ENCODE results near the gene GPR18.

Gene GPR18

GRCh38 chr13:99277629-99278028 is 19.4 kb upstream of the GPR18 start:
- Histone ChIP-seq H3K18ac (ENCODE audit: low read depth in 1 of 2, low read length in 2 of 2) (no peak overlapping the region), H3K14ac (ENCODE audit: low read length in 2 of 2) (no peak overlapping the region)
- no peak for DNase-seq

GRCh38 chr13:99276706-99277105 is 18.5 kb upstream of the GPR18 start:
- WGBS: 90% methylated on average over 2 of the region's 2 CpGs

More at GRCh38 chr13:99277629-99278028, 19.4 kb upstream of the GPR18 start:
- Histone ChIP-seq H2BK120ac (ENCODE audit: low read depth, low read length) (no peak overlapping the region), H2BK12ac (ENCODE audit: low read length in 2 of 2) (no peak overlapping the region), H3K27ac (ENCODE audit: low read length, poor library complexity, severe bottlenecking) (no peak overlapping the region), H3K23ac (ENCODE audit: low read length in 2 of 2) (no peak overlapping the region), H3K9ac (ENCODE audit: low read length) (no peak overlapping the region), H3K4me3 (ENCODE audit: insufficient read depth in 1 of 2, low read depth in 1 of 2, low read length in 2 of 2) (no peak overlapping the region), H2BK15ac (ENCODE audit: low read depth, poor library complexity, severe bottlenecking) (no peak overlapping the region), H3K9me3 (ENCODE audit: control insufficient read depth, low read length) (peaks cover under 1% of the 10 kb centered on the region), H3K4ac (ENCODE audit: low read depth in 1 of 2, low read length in 2 of 2) (no peak overlapping the region), H3K36me3 (ENCODE audit: control insufficient read depth in 1 of 2, insufficient read depth in 2 of 2, low read depth in 1 of 2, low read length in 2 of 2) (peaks cover 0 to 5% of the 10 kb centered on the region in 2 experiments), H2AFZ (ENCODE audit: low read depth, low read length) (no peak overlapping the region), H3K4me2 (ENCODE audit: low read length, poor library complexity, severe bottlenecking) (no peak overlapping the region), H4K91ac (ENCODE audit: low read length) (no peak overlapping the region), H2AK5ac (ENCODE audit: low read length, severe bottlenecking) (no peak overlapping the region), H3K79me1 (replicated peaks; ENCODE audit: low read length, poor library complexity, severe bottlenecking) (peaks cover 31% of the 10 kb centered on the region), H3K4me1 (ENCODE audit: control insufficient read depth, insufficient read depth, low read depth, low read length) (no peaks in the 10 kb centered on the region), H2BK5ac (ENCODE audit: low read depth, low read length, poor library complexity, severe bottlenecking) (no peak overlapping the region), H3K27me3 (ENCODE audit: control insufficient read depth in 1 of 2, insufficient read depth in 1 of 2, low read length in 2 of 2) (no peaks in the 10 kb centered on the region), H4K8ac (ENCODE audit: low read length) (peak overlapping the region; percentile 54)
- WGBS: 100% methylated on average over 4 of the region's 4 CpGs

GRCh38 chr13:99275093-99275469 is 16.9 kb upstream of the GPR18 start:
- H2BK5ac ChIP-seq (ENCODE audit: low read depth, low read length, poor library complexity, severe bottlenecking): no peak overlapping the region
- no peak overlapping the region for H3K4ac ChIP-seq (ENCODE audit: low read depth in 1 of 2, low read length in 2 of 2)
- no peak overlapping the region for H3K23ac ChIP-seq (ENCODE audit: low read length in 2 of 2)
- H3K9me3 ChIP-seq (ENCODE audit: control insufficient read depth, low read length): peaks cover 5% of the 10 kb centered on the region
- peak; percentile 34 for DNase-seq
- no peak overlapping the region for H3K18ac ChIP-seq (ENCODE audit: low read depth in 1 of 2, low read length in 2 of 2)
- no peak overlapping the region for H3K9ac ChIP-seq (ENCODE audit: low read length)
- H3K36me3 ChIP-seq (ENCODE audit: control insufficient read depth in 1 of 2, insufficient read depth in 2 of 2, low read depth in 1 of 2, low read length in 2 of 2): peaks cover 0 to 8% of the 10 kb centered on the region in 2 experiments
- no peak overlapping the region for H4K8ac ChIP-seq (ENCODE audit: low read length)
- no peak overlapping the region for H3K4me2 ChIP-seq (ENCODE audit: low read length, poor library complexity, severe bottlenecking)
- no peak overlapping the region for H4K91ac ChIP-seq (ENCODE audit: low read length)
- WGBS: 64% methylated on average over 1 of the region's 1 CpG
- no peak overlapping the region for H3K27ac ChIP-seq (ENCODE audit: low read length, poor library complexity, severe bottlenecking)
- H2AK5ac ChIP-seq (ENCODE audit: low read length, severe bottlenecking): no peak overlapping the region
- no peaks in the 10 kb centered on the region for H3K27me3 ChIP-seq (ENCODE audit: control insufficient read depth in 1 of 2, insufficient read depth in 1 of 2, low read length in 2 of 2)
- no peak overlapping the region for H2BK12ac ChIP-seq (ENCODE audit: low read length in 2 of 2)
- no peak overlapping the region for H2BK120ac ChIP-seq (ENCODE audit: low read depth, low read length)
- no peak overlapping the region for H3K14ac ChIP-seq (ENCODE audit: low read length in 2 of 2)
- H3K4me3 ChIP-seq (ENCODE audit: insufficient read depth in 1 of 2, low read depth in 1 of 2, low read length in 2 of 2): no peak overlapping the region
- no peaks in the 10 kb centered on the region for H3K4me1 ChIP-seq (ENCODE audit: control insufficient read depth, insufficient read depth, low read depth, low read length)
- peaks cover 38% of the 10 kb centered on the region for H3K79me1 ChIP-seq (replicated peaks; ENCODE audit: low read length, poor library complexity, severe bottlenecking)
- no peak overlapping the region for H2BK15ac ChIP-seq (ENCODE audit: low read depth, poor library complexity, severe bottlenecking)
- no peak overlapping the region for H2AFZ ChIP-seq (ENCODE audit: low read depth, low read length)

More at GRCh38 chr13:99276706-99277105, 18.5 kb upstream of the GPR18 start:
- no peak overlapping the region for H4K91ac ChIP-seq (ENCODE audit: low read length)
- no peak overlapping the region for H2BK12ac ChIP-seq (ENCODE audit: low read length in 2 of 2)
- H2BK5ac ChIP-seq (ENCODE audit: low read depth, low read length, poor library complexity, severe bottlenecking): no peak overlapping the region
- H3K36me3 ChIP-seq (ENCODE audit: control insufficient read depth in 1 of 2, insufficient read depth in 2 of 2, low read depth in 1 of 2, low read length in 2 of 2): peaks cover 0 to 8% of the 10 kb centered on the region in 2 experiments
- no peak overlapping the region for H3K27ac ChIP-seq (ENCODE audit: low read length, poor library complexity, severe bottlenecking)
- no peak for DNase-seq
- H3K4me3 ChIP-seq (ENCODE audit: insufficient read depth in 1 of 2, low read depth in 1 of 2, low read length in 2 of 2): no peak overlapping the region
- peak overlapping the region; percentile 39 for H4K8ac ChIP-seq (ENCODE audit: low read length)
- no peak overlapping the region for H2BK15ac ChIP-seq (ENCODE audit: low read depth, poor library complexity, severe bottlenecking)
- no peak overlapping the region for H2BK120ac ChIP-seq (ENCODE audit: low read depth, low read length)
- H2AFZ ChIP-seq (ENCODE audit: low read depth, low read length): no peak overlapping the region
- H3K27me3 ChIP-seq (ENCODE audit: control insufficient read depth in 1 of 2, insufficient read depth in 1 of 2, low read length in 2 of 2): no peaks in the 10 kb centered on the region
- H3K9me3 ChIP-seq (ENCODE audit: control insufficient read depth, low read length): peaks cover 5% of the 10 kb centered on the region
- H2AK5ac ChIP-seq (ENCODE audit: low read length, severe bottlenecking): no peak overlapping the region
- no peak overlapping the region for H3K18ac ChIP-seq (ENCODE audit: low read depth in 1 of 2, low read length in 2 of 2)
- H3K9ac ChIP-seq (ENCODE audit: low read length): no peak overlapping the region
- no peak overlapping the region for H3K23ac ChIP-seq (ENCODE audit: low read length in 2 of 2)
- H3K79me1 ChIP-seq (replicated peaks; ENCODE audit: low read length, poor library complexity, severe bottlenecking): peaks cover 35% of the 10 kb centered on the region
- no peak overlapping the region for H3K14ac ChIP-seq (ENCODE audit: low read length in 2 of 2)
- H3K4ac ChIP-seq (ENCODE audit: low read depth in 1 of 2, low read length in 2 of 2): no peak overlapping the region
- H3K4me1 ChIP-seq (ENCODE audit: control insufficient read depth, insufficient read depth, low read depth, low read length): no peaks in the 10 kb centered on the region
- H3K4me2 ChIP-seq (ENCODE audit: low read length, poor library complexity, severe bottlenecking): no peak overlapping the region

- H3K4me2 ChIP-seq (ENCODE audit: low read length, poor library complexity, severe bottlenecking): no peak overlapping the region
- H3K36me3 ChIP-seq (ENCODE audit: control insufficient read depth in 1 of 2, insufficient read depth in 2 of 2, low read depth in 1 of 2, low read length in 2 of 2): peaks cover 0 to 8% of the 10 kb centered on the region in 2 experiments
- H2BK15ac ChIP-seq (ENCODE audit: low read depth, poor library complexity, severe bottlenecking): no peak overlapping the region
- no peak overlapping the region for H4K8ac ChIP-seq (ENCODE audit: low read length)
- no peak overlapping the region for H3K4ac ChIP-seq (ENCODE audit: low read depth in 1 of 2, low read length in 2 of 2)
- no peak overlapping the region for H3K18ac ChIP-seq (ENCODE audit: low read depth in 1 of 2, low read length in 2 of 2)
- H2BK120ac ChIP-seq (ENCODE audit: low read depth, low read length): no peak overlapping the region
- H3K9me3 ChIP-seq (ENCODE audit: control insufficient read depth, low read length): peaks cover 5% of the 10 kb centered on the region
- no peak for DNase-seq
- H3K14ac ChIP-seq (ENCODE audit: low read length in 2 of 2): no peak overlapping the region
- H3K27me3 ChIP-seq (ENCODE audit: control insufficient read depth in 1 of 2, insufficient read depth in 1 of 2, low read length in 2 of 2): no peaks in the 10 kb centered on the region
- peaks cover 39% of the 10 kb centered on the region for H3K79me1 ChIP-seq (replicated peaks; ENCODE audit: low read length, poor library complexity, severe bottlenecking)
- H3K4me3 ChIP-seq (ENCODE audit: insufficient read depth in 1 of 2, low read depth in 1 of 2, low read length in 2 of 2): no peak overlapping the region
- no peak overlapping the region for H2BK5ac ChIP-seq (ENCODE audit: low read depth, low read length, poor library complexity, severe bottlenecking)
- no peak overlapping the region for H2AFZ ChIP-seq (ENCODE audit: low read depth, low read length)
- no peak overlapping the region for H4K91ac ChIP-seq (ENCODE audit: low read length)
- H3K23ac ChIP-seq (ENCODE audit: low read length in 2 of 2): no peak overlapping the region
- no peak overlapping the region for H2BK12ac ChIP-seq (ENCODE audit: low read length in 2 of 2)
- no peak overlapping the region for H3K9ac ChIP-seq (ENCODE audit: low read length)
- no peak overlapping the region for H3K27ac ChIP-seq (ENCODE audit: low read length, poor library complexity, severe bottlenecking)
- no peaks in the 10 kb centered on the region for H3K4me1 ChIP-seq (ENCODE audit: control insufficient read depth, insufficient read depth, low read depth, low read length)
- 97% methylated on average over 2 of the region's 2 CpGs for WGBS
- H2AK5ac ChIP-seq (ENCODE audit: low read length, severe bottlenecking): no peak overlapping the region
These were observed 14.9 kb upstream of the GPR18 start for GRCh38 chr13:99273128-99273527.

All from mesenchymal stem cell (in vitro differentiated cells and primary cell).